HG03354 (cell line): ENCODE measurements around the gene CAMK1D.
"Not testable (repeated sequence)": the region's sequence is repeated elsewhere in the genome, so short reads cannot be mapped to it uniquely, and the experiment has no call there.

Experiments
- ATAC-seq: cut with Tn5 transposase; IDR thresholded peaks from one replicate; pipeline ENCODE4 v1.9.1; 2021; ENCODE audit warnings: mild to moderate bottlenecking; ENCODE audit not compliant: unreplicated experiment, poor library complexity, severe bottlenecking

CAMK1D gene

GRCh38 chr10:12338981-12339380 is 10.4 kb upstream of the CAMK1D start:
- no peak for ATAC-seq

GRCh38 chr10:12340371-12340770 is 9.0 kb upstream of the CAMK1D start:
- ATAC-seq, result no peak

GRCh38 chr10:12340937-12341336 is 8.4 kb upstream of the CAMK1D start:
- ATAC-seq, result no peak

GRCh38 chr10:12341526-12341925 is 7.8 kb upstream of the CAMK1D start:
- ATAC-seq, result no peak

GRCh38 chr10:12344375-12345110 is 4.8 kb upstream of the CAMK1D start:
- no peak for ATAC-seq

GRCh38 chr10:12346707-12347106 is 2.6 kb upstream of the CAMK1D start:
- no peak for ATAC-seq

GRCh38 chr10:12348294-12348869 is 965 bp upstream of the CAMK1D start:
- no peak for ATAC-seq

- ATAC-seq, result peak; percentile 56
Measured at GRCh38 chr10:12349629-12350166, 351 bp downstream of the CAMK1D start.

GRCh38 chr10:12350167-12350872 is 973 bp downstream of the CAMK1D start:
- peak; percentile 40 for ATAC-seq

GRCh38 chr10:12350925-12351324 is 1.6 kb downstream of the CAMK1D start:
- no peak for ATAC-seq

- ATAC-seq, result no peak
Measured at GRCh38 chr10:12351447-12351846, 2.1 kb downstream of the CAMK1D start.

GRCh38 chr10:12351889-12352288 is 2.5 kb downstream of the CAMK1D start:
- no peak for ATAC-seq

GRCh38 chr10:12353399-12354242 is 4.3 kb downstream of the CAMK1D start:
- ATAC-seq, result no peak

- not testable (repeated sequence) for ATAC-seq
Measured at GRCh38 chr10:12354696-12355095, 5.3 kb downstream of the CAMK1D start.

GRCh38 chr10:12355384-12355783 is 6.0 kb downstream of the CAMK1D start:
- no peak for ATAC-seq

- no peak for ATAC-seq
Measured at GRCh38 chr10:12357525-12358151, 8.3 kb downstream of the CAMK1D start.

- no peak for ATAC-seq
Measured at GRCh38 chr10:12358863-12359564, 9.7 kb downstream of the CAMK1D start.

GRCh38 chr10:12360461-12360860 is 11.1 kb downstream of the CAMK1D start:
- no peak for ATAC-seq

- not testable (repeated sequence) for ATAC-seq
Measured at GRCh38 chr10:12361115-12361514, 11.8 kb downstream of the CAMK1D start.
